ENCODE results near the gene FANCD2OS.

- TF ChIP-seq CTCF (conservative IDR thresholded peaks at IDR 0.05; ENCODE audit: low read length), result no peak
- no peak for TF ChIP-seq EZH2phosphoT487 (IDR thresholded peaks at IDR 0.05; ENCODE audit: borderline replicate concordance)
These were observed 7.5 kb upstream of the FANCD2OS start, which contains the start of gene BRK1 for GRCh38 chr3:10115326-10116137.
